K562 (cell line): Measurements from ENCODE around the gene GLRA1. TPM values are rescaled to one million over a fixed set of nuclear protein-coding genes. Genes with fewer than 3 reads are reported as not detected.

Experiments
- ATAC-seq: fragments of 200-7000 bp; cut with Tn5 transposase; 3 replicates; pipeline ENCODE4 v1.9.1; 2020; ENCODE audit warnings: moderate library complexity
- BruUV-seq: library from RNA; stranded (reverse); fragments of 400-500 nt; replicated peaks from 2 replicates; lab custom pipeline; 2021; lab: Mats Ljungman, UMichigan
- CTCF ChIA-PET: fragments of 300-600 bp; formaldehyde crosslinking; extraction: SDS; loops from one replicate; lab custom pipeline; 2021; ENCODE audit warnings: low intra/inter-chr PET ratio; lab: Yijun Ruan, JAX
- POLR2A ChIA-PET: fragments of 300-600, 350-650 bp; sonication (Branson Sonifier 250); formaldehyde crosslinking; extraction: SDS; loops from one replicate; lab custom pipeline; 2021; ENCODE audit warnings: antibody characterized with exemption, inconsistent platforms; lab: Yijun Ruan, JAX
- DNase-seq, 4 experiments: peaks; one replicate each; pipeline versions ENCODE4 v3.0.0 to v3.0.0-alpha.2; 2011 to 2018; ENCODE audit warnings: low spot score in 3 of 4, mixed read lengths in 3 of 4; ENCODE audit errors: extremely low read depth in 1 of 4
- FAIRE-seq: peaks from 2 replicates; lab custom pipeline; 2011; peaks lifted over from hg19 to GRCh38; lab: Jason Lieb, UNC
- H2AFZ ChIP-seq: 2 replicates; pipeline ENCODE4 v1.6.0; 2011; ENCODE audit warnings: low read depth, low read length, control low read depth, inconsistent platforms
- H3K27ac ChIP-seq: fragments of 200-600 bp; 3 replicates; pipeline ENCODE4 v1.8.0; 2011; ENCODE audit warnings: low read depth, mild to moderate bottlenecking, control low read depth, inconsistent platforms, low read length, moderate library complexity, mixed read lengths; ENCODE audit errors: extremely low read depth
- H3K27me3 ChIP-seq, 2 experiments: fragments of 300-600 bp in 1 of 2; 2 replicates in 1 of 2; 3 replicates in 1 of 2; pipeline versions ENCODE4 v1.6.0 to v1.8.0; 2011; ENCODE audit warnings: inconsistent platforms in 2 of 2, low read length in 2 of 2, mild to moderate bottlenecking in 1 of 2, mixed read lengths in 1 of 2, moderate library complexity in 1 of 2; ENCODE audit not compliant: control insufficient read depth in 2 of 2, insufficient read depth in 2 of 2
- H3K36me3 ChIP-seq: fragments of 300-600 bp; 3 replicates; pipeline ENCODE4 v1.8.0; 2011; ENCODE audit warnings: mild to moderate bottlenecking, low read length, inconsistent platforms; ENCODE audit not compliant: control insufficient read depth, insufficient read depth
- H3K4me1 ChIP-seq, 2 experiments: fragments of 200-600 bp in 1 of 2; replicated peaks in 1 of 2; 2 replicates in 1 of 2; 3 replicates in 1 of 2; pipeline versions ENCODE4 v1.5.1 to v1.8.0; 2011; ENCODE audit warnings: inconsistent platforms in 2 of 2, low read length in 2 of 2, mild to moderate bottlenecking in 1 of 2, mixed read lengths in 1 of 2, moderate library complexity in 1 of 2; ENCODE audit not compliant: control insufficient read depth in 2 of 2, insufficient read depth in 2 of 2
- H3K4me2 ChIP-seq: 2 replicates; pipeline ENCODE4 v1.6.1; 2011; ENCODE audit warnings: low read length, control low read depth, inconsistent platforms, mixed read lengths; ENCODE audit not compliant: insufficient read depth
- H3K4me3 ChIP-seq: fragments of 200-600 bp; sonication (generic), shearing (Covaris generic); 2 replicates; pipeline ENCODE4 v1.5.1; 2016; ENCODE audit warnings: control low read depth, inconsistent platforms
- H3K79me2 ChIP-seq: fragments of 200-600 bp; 3 replicates; pipeline ENCODE4 v1.8.0; 2011; ENCODE audit warnings: low read length, inconsistent platforms; ENCODE audit not compliant: control insufficient read depth, insufficient read depth
- H3K9ac ChIP-seq, 2 experiments: 2 replicates each; pipeline versions ENCODE4 v1.6.0 to v1.6.1; 2011; ENCODE audit warnings: low read depth in 2 of 2, low read length in 2 of 2, control low read depth in 1 of 2, inconsistent platforms in 1 of 2, mild to moderate bottlenecking in 1 of 2, mixed read lengths in 1 of 2; ENCODE audit not compliant: insufficient read depth in 1 of 2
- H3K9me1 ChIP-seq: one replicate; pipeline ENCODE4 v1.6.0; 2011; ENCODE audit warnings: inconsistent platforms, mild to moderate bottlenecking, low read length, moderate library complexity; ENCODE audit not compliant: control insufficient read depth, insufficient read depth
- H3K9me3 ChIP-seq: replicated peaks from 2 replicates; pipeline ENCODE4 v1.5.1; 2011; ENCODE audit warnings: low read depth, low read length, inconsistent platforms; ENCODE audit not compliant: control insufficient read depth, insufficient read depth
- H4K20me1 ChIP-seq: replicated peaks from 2 replicates; pipeline ENCODE4 v1.6.1; 2011; ENCODE audit warnings: low read length, inconsistent platforms, mixed read lengths; ENCODE audit not compliant: control insufficient read depth, insufficient read depth
- HMBOX1 ChIP-seq: sonication (generic); IDR thresholded peaks from 2 replicates; pipeline ENCODE4 v1.6.1; 2016
- MTA1 ChIP-seq: fragments of 450-650 bp; IDR thresholded peaks from 2 replicates; pipeline ENCODE4 v1.6.1; 2017; ENCODE audit warnings: borderline replicate concordance
- SMAD1 ChIP-seq: fragments of 150-350 bp; IDR thresholded peaks from 2 replicates; pipeline ENCODE4 v1.6.1; 2014; ENCODE audit warnings: low read length, low read depth; ENCODE audit not compliant: partially characterized antibody
- ZNF57 ChIP-seq: fragments of 450-650 bp; formaldehyde crosslinking; IDR thresholded peaks from 2 replicates; pipeline ENCODE4 v1.4.0; 2020; ENCODE audit warnings: mild to moderate bottlenecking, moderate library complexity
- WGBS: fragments of 100-300 bp; shearing (Covaris generic); methylation state at CpG from one replicate; pipeline ENCODE4 v1.1.6; 2016; ENCODE audit warnings: low coverage, mixed read lengths; ENCODE audit not compliant: insufficient coverage; ENCODE audit errors: missing lambda C conversion rate; 5-methylcytosine and 5-hydroxymethylcytosine counted together
- in situ Hi-C: fragments of 300-500 bp; cut with MboI; formaldehyde crosslinking; loops from 4 replicates; pipeline ENCODE4 v1.15.0; 2018; ENCODE audit warnings: inconsistent platforms, mixed read lengths
- intact Hi-C: fragments of 100-400 bp; cut with micrococcal nuclease; formaldehyde crosslinking; loops from 2 replicates; pipeline ENCODE4 v1.14.2; 2022
- polyA plus RNA-seq, 8 experiments: library from polyadenylated mRNA; depleted of rRNA in 4 of 8; stranded (reverse) in 5 of 8; unstranded in 3 of 8; fragments of >200 nt; fragmentation: Nextera tagmentation in 2 of 8; fragmentation: Illumina TruSeq in 1 of 8; extraction: Ambion mirVana in 2 of 8; extraction: Trizol in 1 of 8; gene quantifications; 2 replicates each; pipeline versions ENCODE4 v1.2.1 to v1.2.3, GENCODE V29; 2011 to 2014; ENCODE audit warnings: inconsistent platforms in 1 of 8, missing spikeins in 1 of 8
- total RNA-seq, 7 experiments: library from RNA; depleted of rRNA in 6 of 7; stranded (reverse); fragments of >200 nt in 6 of 7; fragmentation: Illumina TruSeq in 2 of 7; extraction: Trizol in 2 of 7; gene quantifications; 2 replicates each; pipeline versions ENCODE4 v1.2.1 to v1.2.3, GENCODE V29; 2011 to 2021; ENCODE audit warnings: low replicate concordance in 1 of 7
- TF ChIP-seq, protein P1 (sequence below): fragments of 250-450 bp; sonication (Bioruptor Pico); IDR thresholded peaks from 2 replicates; pipeline ENCODE4 v1.4.0; 2020
- TF ChIP-seq, protein P2 (sequence below): fragments of 250-450 bp; sonication (Bioruptor Pico); IDR thresholded peaks from 2 replicates; pipeline ENCODE4 v1.8.0; 2021; ENCODE audit warnings: moderate library complexity, mild to moderate bottlenecking, inconsistent platforms

GLRA1 gene
- total and polyA plus RNA-seq, 9 of the 15 experiments (the other 6 are each of a cell fraction or from before 2014, with no cell fraction given): not detected

DNA sequence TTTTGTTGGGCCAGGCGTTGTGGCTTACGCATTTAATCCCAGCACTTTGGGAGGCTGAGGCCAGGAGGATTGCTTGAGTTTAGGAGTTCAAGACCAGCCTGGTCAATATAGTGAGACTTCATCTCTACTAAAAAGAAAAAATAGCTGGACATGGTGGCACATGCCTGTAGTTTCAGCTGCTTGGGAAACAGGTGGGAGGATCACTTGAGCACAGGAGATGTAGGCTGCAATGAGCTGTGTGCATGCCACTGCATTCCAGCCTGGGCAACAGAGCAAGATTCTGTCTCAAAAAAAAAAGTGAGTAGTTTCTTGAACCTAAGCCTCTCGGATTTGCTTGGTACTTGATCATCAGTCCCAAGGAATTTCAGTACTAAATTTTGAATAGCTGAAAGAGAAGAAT is 126.0 kb downstream of the GLRA1 start:
- no peak overlapping the region for H3K27ac ChIP-seq
- H3K4me3 ChIP-seq: no peak overlapping the region
- BruUV-seq: no TSS peak
- ATAC-seq (no peak), DNase-seq (no peak), FAIRE-seq (no peak)
- no peak overlapping the region for H3K9ac ChIP-seq
- no peak overlapping the region for H3K4me2 ChIP-seq
- no peaks in the 10 kb centered on the region for H3K4me1 ChIP-seq
- no peak for TF ChIP-seq HMBOX1
- H3K9me3 ChIP-seq: no peaks in the 10 kb centered on the region
- H4K20me1 ChIP-seq: no peaks in the 10 kb centered on the region; the same call in 1 of the 2 replicates
- POLR2A ChIA-PET: interaction anchor here (1.4 to 1.9 kb wide), 4 partner anchors 9 to 18 kb away, joined by 4 to 7 read pairs (median 5); no protein-coding TSS in a partner anchor
- no peaks in the 10 kb centered on the region for H3K9me1 ChIP-seq
- no peaks in the 10 kb centered on the region for H3K27me3 ChIP-seq
- in situ Hi-C loops: no loop called here
- 95% methylated on average over 3 of the region's 3 CpGs for WGBS
- H3K36me3 ChIP-seq: peaks cover 98% of the 10 kb centered on the region
- no peak overlapping the region for H2AFZ ChIP-seq
- intact Hi-C loops: no loop called here
- H3K79me2 ChIP-seq: peaks cover 61% of the 10 kb centered on the region
- CTCF ChIA-PET: no interaction called here

- in situ Hi-C loops: no loop called here
- 90% methylated on average over 1 of the region's 1 CpG for WGBS
- TF ChIP-seq, protein P1, sequence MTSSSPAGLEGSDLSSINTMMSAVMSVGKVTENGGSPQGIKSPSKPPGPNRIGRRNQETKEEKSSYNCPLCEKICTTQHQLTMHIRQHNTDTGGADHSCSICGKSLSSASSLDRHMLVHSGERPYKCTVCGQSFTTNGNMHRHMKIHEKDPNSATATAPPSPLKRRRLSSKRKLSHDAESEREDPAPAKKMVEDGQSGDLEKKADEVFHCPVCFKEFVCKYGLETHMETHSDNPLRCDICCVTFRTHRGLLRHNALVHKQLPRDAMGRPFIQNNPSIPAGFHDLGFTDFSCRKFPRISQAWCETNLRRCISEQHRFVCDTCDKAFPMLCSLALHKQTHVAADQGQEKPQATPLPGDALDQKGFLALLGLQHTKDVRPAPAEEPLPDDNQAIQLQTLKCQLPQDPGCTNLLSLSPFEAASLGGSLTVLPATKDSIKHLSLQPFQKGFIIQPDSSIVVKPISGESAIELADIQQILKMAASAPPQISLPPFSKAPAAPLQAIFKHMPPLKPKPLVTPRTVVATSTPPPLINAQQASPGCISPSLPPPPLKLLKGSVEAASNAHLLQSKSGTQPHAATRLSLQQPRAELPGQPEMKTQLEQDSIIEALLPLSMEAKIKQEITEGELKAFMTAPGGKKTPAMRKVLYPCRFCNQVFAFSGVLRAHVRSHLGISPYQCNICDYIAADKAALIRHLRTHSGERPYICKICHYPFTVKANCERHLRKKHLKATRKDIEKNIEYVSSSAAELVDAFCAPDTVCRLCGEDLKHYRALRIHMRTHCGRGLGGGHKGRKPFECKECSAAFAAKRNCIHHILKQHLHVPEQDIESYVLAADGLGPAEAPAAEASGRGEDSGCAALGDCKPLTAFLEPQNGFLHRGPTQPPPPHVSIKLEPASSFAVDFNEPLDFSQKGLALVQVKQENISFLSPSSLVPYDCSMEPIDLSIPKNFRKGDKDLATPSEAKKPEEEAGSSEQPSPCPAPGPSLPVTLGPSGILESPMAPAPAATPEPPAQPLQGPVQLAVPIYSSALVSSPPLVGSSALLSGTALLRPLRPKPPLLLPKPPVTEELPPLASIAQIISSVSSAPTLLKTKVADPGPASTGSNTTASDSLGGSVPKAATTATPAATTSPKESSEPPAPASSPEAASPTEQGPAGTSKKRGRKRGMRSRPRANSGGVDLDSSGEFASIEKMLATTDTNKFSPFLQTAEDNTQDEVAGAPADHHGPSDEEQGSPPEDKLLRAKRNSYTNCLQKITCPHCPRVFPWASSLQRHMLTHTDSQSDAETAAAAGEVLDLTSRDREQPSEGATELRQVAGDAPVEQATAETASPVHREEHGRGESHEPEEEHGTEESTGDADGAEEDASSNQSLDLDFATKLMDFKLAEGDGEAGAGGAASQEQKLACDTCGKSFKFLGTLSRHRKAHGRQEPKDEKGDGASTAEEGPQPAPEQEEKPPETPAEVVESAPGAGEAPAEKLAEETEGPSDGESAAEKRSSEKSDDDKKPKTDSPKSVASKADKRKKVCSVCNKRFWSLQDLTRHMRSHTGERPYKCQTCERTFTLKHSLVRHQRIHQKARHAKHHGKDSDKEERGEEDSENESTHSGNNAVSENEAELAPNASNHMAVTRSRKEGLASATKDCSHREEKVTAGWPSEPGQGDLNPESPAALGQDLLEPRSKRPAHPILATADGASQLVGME: no peak
- no peak for TF ChIP-seq MTA1
- TF ChIP-seq SMAD1: no peak
- TF ChIP-seq ZNF57: no peak
- TF ChIP-seq, protein P2, sequence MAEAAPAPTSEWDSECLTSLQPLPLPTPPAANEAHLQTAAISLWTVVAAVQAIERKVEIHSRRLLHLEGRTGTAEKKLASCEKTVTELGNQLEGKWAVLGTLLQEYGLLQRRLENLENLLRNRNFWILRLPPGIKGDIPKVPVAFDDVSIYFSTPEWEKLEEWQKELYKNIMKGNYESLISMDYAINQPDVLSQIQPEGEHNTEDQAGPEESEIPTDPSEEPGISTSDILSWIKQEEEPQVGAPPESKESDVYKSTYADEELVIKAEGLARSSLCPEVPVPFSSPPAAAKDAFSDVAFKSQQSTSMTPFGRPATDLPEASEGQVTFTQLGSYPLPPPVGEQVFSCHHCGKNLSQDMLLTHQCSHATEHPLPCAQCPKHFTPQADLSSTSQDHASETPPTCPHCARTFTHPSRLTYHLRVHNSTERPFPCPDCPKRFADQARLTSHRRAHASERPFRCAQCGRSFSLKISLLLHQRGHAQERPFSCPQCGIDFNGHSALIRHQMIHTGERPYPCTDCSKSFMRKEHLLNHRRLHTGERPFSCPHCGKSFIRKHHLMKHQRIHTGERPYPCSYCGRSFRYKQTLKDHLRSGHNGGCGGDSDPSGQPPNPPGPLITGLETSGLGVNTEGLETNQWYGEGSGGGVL (CRISPR knock-in tag): no peak
Observed at GRCh38 chr5:151795426-151795825, 129.2 kb downstream of the GLRA1 start.

More at GRCh38 chr5:151795426-151795825, 129.2 kb downstream of the GLRA1 start:
- no peaks in the 10 kb centered on the region for H3K9me3 ChIP-seq
- ATAC-seq (no peak), FAIRE-seq (no peak), DNase-seq (no peak)
- H3K4me1 ChIP-seq: no peaks in the 10 kb centered on the region
- peaks cover 79% of the 10 kb centered on the region for H3K79me2 ChIP-seq
- no peaks in the 10 kb centered on the region for H3K27me3 ChIP-seq
- no peak overlapping the region for H3K4me2 ChIP-seq
- H2AFZ ChIP-seq: no peak overlapping the region
- no peak overlapping the region for H3K4me3 ChIP-seq
- H3K9me1 ChIP-seq: no peaks in the 10 kb centered on the region
- no TSS peak for BruUV-seq
- H3K36me3 ChIP-seq: peaks cover 100% of the 10 kb centered on the region
- ChIA-PET POLR2A (no interaction called here), CTCF (no interaction called here)
- H4K20me1 ChIP-seq: no peaks in the 10 kb centered on the region; the same call in 1 of the 2 replicates
- H3K27ac ChIP-seq: no peak overlapping the region
- intact Hi-C loops: no loop called here
- H3K9ac ChIP-seq: no peak overlapping the region
